Liver (tissue), 9 donors: ENCODE data around the gene WDR36. TPM values are rescaled to one million over a fixed set of nuclear protein-coding genes. Genes with fewer than 3 reads are reported as not detected.

Source experiments
- DNase-seq: peaks from one replicate; pipeline ENCODE4 v3.0.0-alpha.2; 2017; ENCODE audit warnings: low spot score
- H3K27ac ChIP-seq, 2 donors: one replicate each; pipeline ENCODE4 v1.7.0; 2013; ENCODE audit warnings: inconsistent platforms in 2 of 2, low read length in 2 of 2, control low read depth in 1 of 2, low read depth in 1 of 2, mild to moderate bottlenecking in 1 of 2
- H3K27me3 ChIP-seq, 4 donors: one replicate each; pipeline versions ENCODE4 v1.6.1 to v1.7.0; 2013; ENCODE audit warnings: low read length in 3 of 4, inconsistent platforms in 1 of 4, mild to moderate bottlenecking in 1 of 4, moderate library complexity in 1 of 4; ENCODE audit not compliant: control insufficient read depth in 4 of 4, insufficient read depth in 4 of 4
- H3K36me3 ChIP-seq, 4 donors: one replicate each; pipeline versions ENCODE4 v1.6.1 to v1.7.0; 2013; ENCODE audit warnings: low read length in 3 of 4, mild to moderate bottlenecking in 3 of 4, low read depth in 1 of 4, moderate library complexity in 1 of 4; ENCODE audit not compliant: control insufficient read depth in 4 of 4, insufficient read depth in 3 of 4
- H3K4me1 ChIP-seq, 4 donors: one replicate each; pipeline versions ENCODE4 v1.6.1 to v1.7.0; 2013; ENCODE audit warnings: low read length in 3 of 4, mild to moderate bottlenecking in 3 of 4, moderate library complexity in 1 of 4; ENCODE audit not compliant: control insufficient read depth in 4 of 4, insufficient read depth in 4 of 4
- H3K4me3 ChIP-seq, 3 donors: one replicate each; pipeline versions ENCODE4 v1.6.1 to v1.7.0; 2013; ENCODE audit warnings: low read length in 3 of 3, control low read depth in 1 of 3, low read depth in 1 of 3, mild to moderate bottlenecking in 1 of 3
- H3K9ac ChIP-seq, 2 donors: one replicate each; pipeline ENCODE4 v1.7.0; 2013; ENCODE audit warnings: low read length in 2 of 2, mild to moderate bottlenecking in 2 of 2, moderate library complexity in 2 of 2, control low read depth in 1 of 2, low read depth in 1 of 2
- H3K9me3 ChIP-seq, 4 donors: one replicate each; pipeline versions ENCODE4 v1.6.1 to v1.7.0; 2013; ENCODE audit warnings: low read length in 3 of 4; ENCODE audit not compliant: control insufficient read depth in 4 of 4
- CTCF ChIP-seq: fragments of 150-350 bp; IDR thresholded peaks from 2 replicates; pipeline ENCODE4 v1.5.1; 2017; ENCODE audit warnings: improper control_type of control experiment, low read depth, low read length; ENCODE audit not compliant: missing input control
- EGR1 ChIP-seq, 2 donors: IDR thresholded peaks; 2 replicates each; pipeline ENCODE4 v1.6.1; 2016 to 2018; ENCODE audit warnings: antibody characterized with exemption in 2 of 2, low read depth in 2 of 2
- FOXA1 ChIP-seq: IDR thresholded peaks from 2 replicates; pipeline ENCODE4 v1.6.1; 2016; ENCODE audit warnings: antibody characterized with exemption
- FOXA2 ChIP-seq: IDR thresholded peaks from 2 replicates; pipeline ENCODE4 v1.6.1; 2016; ENCODE audit warnings: antibody characterized with exemption
- GABPA ChIP-seq, 2 donors: IDR thresholded peaks in 1 of 2; conservative IDR thresholded peaks in 1 of 2; 2 replicates each; pipeline ENCODE4 v1.6.1; 2016; ENCODE audit warnings: antibody characterized with exemption in 2 of 2, mild to moderate bottlenecking in 1 of 2, moderate library complexity in 1 of 2
- HNF4A ChIP-seq, 2 donors: conservative IDR thresholded peaks; 2 replicates each; pipeline ENCODE4 v1.6.1; 2016; ENCODE audit warnings: antibody characterized with exemption in 2 of 2, mild to moderate bottlenecking in 2 of 2
- HNF4G ChIP-seq: IDR thresholded peaks from 2 replicates; pipeline ENCODE4 v1.6.1; 2016; ENCODE audit warnings: antibody characterized with exemption
- JUND ChIP-seq, 2 donors: IDR thresholded peaks; 2 replicates each; pipeline ENCODE4 v1.6.1; 2016; ENCODE audit warnings: antibody characterized with exemption in 2 of 2
- MAX ChIP-seq: IDR thresholded peaks from 2 replicates; pipeline ENCODE4 v1.6.1; 2016; ENCODE audit warnings: antibody characterized with exemption
- NR2F2 ChIP-seq: IDR thresholded peaks from 2 replicates; pipeline ENCODE4 v1.6.1; 2016; ENCODE audit warnings: antibody characterized with exemption
- RAD21 ChIP-seq, 2 donors: IDR thresholded peaks; 2 replicates each; pipeline ENCODE4 v1.6.1; 2016; ENCODE audit warnings: antibody characterized with exemption in 2 of 2, mild to moderate bottlenecking in 2 of 2
- REST ChIP-seq: IDR thresholded peaks from 2 replicates; pipeline ENCODE4 v1.6.1; 2016; ENCODE audit warnings: antibody characterized with exemption, mild to moderate bottlenecking
- RXRA ChIP-seq, 2 donors: IDR thresholded peaks; 2 replicates each; pipeline ENCODE4 v1.6.1; 2017 to 2018; ENCODE audit warnings: antibody characterized with exemption in 2 of 2, mild to moderate bottlenecking in 1 of 2
- SP1 ChIP-seq: IDR thresholded peaks from 2 replicates; pipeline ENCODE4 v1.6.1; 2018; ENCODE audit warnings: antibody characterized with exemption, mild to moderate bottlenecking
- TAF1 ChIP-seq: conservative IDR thresholded peaks from 2 replicates; pipeline ENCODE4 v1.6.1; 2016; ENCODE audit warnings: antibody characterized with exemption, mild to moderate bottlenecking
- YY1 ChIP-seq: IDR thresholded peaks from 2 replicates; pipeline ENCODE4 v1.6.1; 2016; ENCODE audit warnings: antibody characterized with exemption, mild to moderate bottlenecking
- WGBS: extraction: QIAGEN DNeasy Blood & Tissue Kit; methylation state at CpG from one replicate; pipeline ENCODE4 v1.1.7; 2013; 5-methylcytosine and 5-hydroxymethylcytosine counted together
- polyA plus RNA-seq, 2 donors: library from polyadenylated mRNA; stranded (reverse) in 1 of 2; unstranded in 1 of 2; fragments of 200-250 nt in 1 of 2; fragments of >200 nt in 1 of 2; fragmentation: Nextera tagmentation in 1 of 2; extraction: Ambion mirVana in 1 of 2; gene quantifications; one replicate each; pipeline versions ENCODE4 v1.2.1 to v1.2.3, GENCODE V29; 2013 to 2015
- total RNA-seq, 2 donors: library from RNA; depleted of rRNA; stranded (reverse); fragments of >200 nt; gene quantifications; one replicate each; pipeline ENCODE4 v1.2.3, GENCODE V29; 2014
- TF ChIP-seq, protein P1 (sequence below): IDR thresholded peaks from 2 replicates; pipeline ENCODE4 v1.6.1; 2016; ENCODE audit warnings: antibody characterized with exemption
- donor health status: healthy.
- donor health status: healthy.
- donor health status: healthy.
- donor health status: healthy.
- donor health status: healthy.

WDR36 gene
- total and polyA plus RNA-seq, 4 donors, result 5.2 to 25.7 (median 12.1) TPM

DNA sequence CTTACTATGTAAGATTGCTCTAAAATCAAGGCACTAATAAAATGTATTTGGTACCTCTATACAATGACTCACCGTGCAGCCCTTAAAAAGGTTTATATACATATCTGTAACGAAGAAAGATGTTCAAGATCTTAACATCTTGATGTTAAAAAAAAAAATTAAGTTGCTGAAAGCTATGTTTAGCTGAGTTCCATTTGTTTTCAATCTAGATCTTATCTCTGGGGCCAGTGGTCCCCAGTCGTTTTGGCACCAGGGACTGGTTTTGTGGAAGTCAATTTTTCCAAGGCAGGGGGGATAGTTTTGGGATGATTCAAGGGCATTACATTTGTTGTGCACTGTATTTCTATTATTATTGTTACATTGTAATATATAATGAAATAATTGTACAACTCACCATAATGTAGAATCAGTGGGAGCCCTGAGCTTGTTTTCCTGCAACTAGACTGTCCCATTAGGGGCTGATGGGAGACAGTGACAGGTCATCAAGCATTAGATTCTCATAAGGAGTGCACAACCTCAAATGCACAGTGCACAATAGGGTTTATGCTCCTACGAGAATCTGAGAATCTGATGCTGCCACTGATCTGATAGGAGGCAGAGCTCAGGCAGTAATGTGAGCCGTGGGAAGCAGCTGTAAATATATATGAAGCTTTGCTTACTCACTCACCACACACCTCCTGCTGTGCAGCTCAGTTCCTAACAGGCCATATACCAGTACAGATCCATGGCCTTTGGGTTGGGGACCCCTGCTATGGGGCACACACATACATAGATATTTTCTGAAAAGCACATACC lies 48.2 kb upstream of the WDR36 start:
- Histone ChIP-seq H3K9me3 (peaks cover 0 to 3% (median 0%) of the 10 kb centered on the region in 4 donors), H3K9ac (no peak overlapping the region), H3K36me3 (no peaks in the 10 kb centered on the region), H3K27ac (no peak overlapping the region), H3K4me1 (no peaks in the 10 kb centered on the region), H3K4me3 (no peak overlapping the region), H3K27me3 (no peaks in the 10 kb centered on the region)
- DNase-seq, result no peak
- TF ChIP-seq HNF4A (conservative IDR thresholded peaks at IDR 0.05) (no peak), SP1 (no peak), JUND (IDR thresholded peaks at IDR 0.05) (no peak), TAF1 (no peak), FOXA1 (no peak), GABPA (IDR thresholded peaks at IDR 0.05 in 1 of 2, conservative IDR thresholded peaks at IDR 0.05 in 1 of 2) (no peak), HNF4G (no peak), RXRA (IDR thresholded peaks at IDR 0.05) (no peak), RAD21 (IDR thresholded peaks at IDR 0.05) (no peak), YY1 (no peak), REST (no peak), MAX (no peak), NR2F2 (no peak), FOXA2 (no peak), EGR1 (IDR thresholded peaks at IDR 0.05; ENCODE audit: low read depth in 2 of 2) (no peak), CTCF (no peak)
- TF ChIP-seq, protein P1, sequence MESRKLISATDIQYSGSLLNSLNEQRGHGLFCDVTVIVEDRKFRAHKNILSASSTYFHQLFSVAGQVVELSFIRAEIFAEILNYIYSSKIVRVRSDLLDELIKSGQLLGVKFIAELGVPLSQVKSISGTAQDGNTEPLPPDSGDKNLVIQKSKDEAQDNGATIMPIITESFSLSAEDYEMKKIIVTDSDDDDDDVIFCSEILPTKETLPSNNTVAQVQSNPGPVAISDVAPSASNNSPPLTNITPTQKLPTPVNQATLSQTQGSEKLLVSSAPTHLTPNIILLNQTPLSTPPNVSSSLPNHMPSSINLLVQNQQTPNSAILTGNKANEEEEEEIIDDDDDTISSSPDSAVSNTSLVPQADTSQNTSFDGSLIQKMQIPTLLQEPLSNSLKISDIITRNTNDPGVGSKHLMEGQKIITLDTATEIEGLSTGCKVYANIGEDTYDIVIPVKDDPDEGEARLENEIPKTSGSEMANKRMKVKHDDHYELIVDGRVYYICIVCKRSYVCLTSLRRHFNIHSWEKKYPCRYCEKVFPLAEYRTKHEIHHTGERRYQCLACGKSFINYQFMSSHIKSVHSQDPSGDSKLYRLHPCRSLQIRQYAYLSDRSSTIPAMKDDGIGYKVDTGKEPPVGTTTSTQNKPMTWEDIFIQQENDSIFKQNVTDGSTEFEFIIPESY, result no peak
- WGBS, result 53% methylated on average over 5 of the region's 5 CpGs
